ENCODE measurements around the gene SEPTIN10.

DNA sequence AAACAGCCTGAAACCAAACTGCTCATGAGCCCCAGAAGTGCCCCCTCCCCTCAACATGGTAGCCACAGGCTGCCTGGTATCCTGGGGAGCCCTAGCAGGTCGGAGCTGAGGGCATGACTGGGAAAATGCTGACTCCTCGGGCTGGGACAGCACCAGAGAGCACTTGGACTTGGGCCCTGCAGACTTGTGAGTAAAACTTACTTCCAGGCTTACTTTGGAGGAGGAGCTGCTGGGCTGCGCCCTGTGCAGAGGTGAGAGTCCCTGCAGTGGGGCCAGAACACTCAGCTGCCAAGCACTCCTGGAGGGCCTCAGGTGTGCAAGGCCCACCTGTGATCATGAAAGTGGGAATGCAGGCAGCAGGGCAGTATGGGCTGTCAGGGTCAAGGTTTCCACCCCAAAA lies 119.4 kb downstream of the SEPTIN10 start:
- no peak for TF ChIP-seq EZH2phosphoT487 (IDR thresholded peaks at IDR 0.05; ENCODE audit: borderline replicate concordance)
- TF ChIP-seq, protein P1, sequence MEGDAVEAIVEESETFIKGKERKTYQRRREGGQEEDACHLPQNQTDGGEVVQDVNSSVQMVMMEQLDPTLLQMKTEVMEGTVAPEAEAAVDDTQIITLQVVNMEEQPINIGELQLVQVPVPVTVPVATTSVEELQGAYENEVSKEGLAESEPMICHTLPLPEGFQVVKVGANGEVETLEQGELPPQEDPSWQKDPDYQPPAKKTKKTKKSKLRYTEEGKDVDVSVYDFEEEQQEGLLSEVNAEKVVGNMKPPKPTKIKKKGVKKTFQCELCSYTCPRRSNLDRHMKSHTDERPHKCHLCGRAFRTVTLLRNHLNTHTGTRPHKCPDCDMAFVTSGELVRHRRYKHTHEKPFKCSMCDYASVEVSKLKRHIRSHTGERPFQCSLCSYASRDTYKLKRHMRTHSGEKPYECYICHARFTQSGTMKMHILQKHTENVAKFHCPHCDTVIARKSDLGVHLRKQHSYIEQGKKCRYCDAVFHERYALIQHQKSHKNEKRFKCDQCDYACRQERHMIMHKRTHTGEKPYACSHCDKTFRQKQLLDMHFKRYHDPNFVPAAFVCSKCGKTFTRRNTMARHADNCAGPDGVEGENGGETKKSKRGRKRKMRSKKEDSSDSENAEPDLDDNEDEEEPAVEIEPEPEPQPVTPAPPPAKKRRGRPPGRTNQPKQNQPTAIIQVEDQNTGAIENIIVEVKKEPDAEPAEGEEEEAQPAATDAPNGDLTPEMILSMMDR (IDR thresholded peaks at IDR 0.05 in 2 of 3, conservative IDR thresholded peaks at IDR 0.05 in 1 of 3; ENCODE audit: borderline replicate concordance in 1 of 3, insufficient read depth in 1 of 3, low read depth in 2 of 3, low read length in 2 of 3): no peak
